Activated gamma-delta T cell (primary cell): Measurements from ENCODE around the gene EPHX1.
A peak's percentile ranks its signal among the peaks of the same experiment; 100 is the strongest.
"Not testable (repeated sequence)": the region's sequence is repeated elsewhere in the genome, so short reads cannot be mapped to it uniquely, and the experiment has no call there.

Experiments used
- DNase-seq: peaks from one replicate; lab custom pipeline; 2025; lab: John Stamatoyannopoulos, UW
- total RNA-seq, 2 donors: gene quantifications; one replicate each; lab custom pipeline; 2026; lab: John Stamatoyannopoulos, UW

EPHX1 gene
- total RNA-seq: 0.61 to 0.65 reads per million in 2 donors

- peak; percentile 37 for DNase-seq
Measured at GRCh38 chr1:225809842-225810578, at the start of gene EPHX1. EPHX1 (plus strand) TSS chr1:225810124; CDS start chr1:225828730, 18,606 bp downstream.

- no peak for DNase-seq
Measured at GRCh38 chr1:225760531-225760930, 49.4 kb upstream of the EPHX1 start.

GRCh38 chr1:225761395-225761794 lies 48.5 kb upstream of the EPHX1 start:
- DNase-seq: not testable (repeated sequence)

GRCh38 chr1:225762002-225762441 lies 47.9 kb upstream of the EPHX1 start:
- no peak for DNase-seq

GRCh38 chr1:225762444-225762843 lies 47.5 kb upstream of the EPHX1 start:
- DNase-seq: no peak

GRCh38 chr1:225763716-225764548 lies 46.0 kb upstream of the EPHX1 start:
- no peak for DNase-seq

GRCh38 chr1:225765982-225766674 lies 43.8 kb upstream of the EPHX1 start:
- DNase-seq: no peak

GRCh38 chr1:225766967-225767633 lies 42.8 kb upstream of the EPHX1 start:
- no peak for DNase-seq

DNA sequence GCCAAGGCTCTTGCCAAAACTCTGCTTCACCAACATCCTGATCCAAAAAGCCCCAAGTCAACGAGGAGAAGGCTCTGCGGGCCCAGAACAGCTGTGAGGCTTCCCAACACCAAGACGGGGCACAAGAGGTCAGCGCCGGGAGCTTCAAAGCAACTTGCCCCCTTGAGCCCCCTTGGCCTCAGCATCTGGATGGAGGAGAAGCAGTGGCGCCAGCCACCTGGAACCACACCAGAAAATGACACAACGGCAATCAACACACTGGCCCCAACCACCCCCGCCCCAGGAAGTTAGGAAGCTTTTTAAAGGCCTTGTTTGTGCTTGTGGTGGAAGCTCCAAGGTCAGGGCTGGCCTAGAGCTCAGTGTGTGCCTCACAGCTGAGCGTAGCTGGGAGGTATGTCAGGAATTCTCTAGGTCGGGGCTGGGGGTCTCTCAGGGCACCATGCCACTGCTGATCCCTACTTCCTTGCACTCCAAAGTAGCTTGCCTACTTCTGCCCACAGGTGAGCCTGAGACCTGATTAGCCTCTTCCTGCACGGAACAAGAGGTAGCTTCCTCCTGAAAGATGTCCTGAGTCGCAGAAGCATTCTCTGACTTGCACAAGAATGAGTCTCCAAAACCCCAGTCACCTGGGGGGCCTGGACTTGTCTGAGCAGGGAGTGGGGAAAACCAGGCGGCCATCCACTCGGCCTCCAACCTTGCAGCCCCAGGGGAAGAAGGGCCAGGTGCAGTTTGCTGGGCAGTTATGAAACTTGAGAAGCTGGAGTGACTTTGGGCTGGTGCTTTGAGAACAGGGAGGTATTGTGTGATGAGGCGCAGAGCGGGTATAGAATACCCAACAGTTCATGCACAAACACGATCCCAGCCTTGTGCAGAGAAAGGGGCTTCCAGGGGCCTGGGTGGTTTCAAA lies 42.0 kb upstream of the EPHX1 start:
- no peak for DNase-seq

DNA sequence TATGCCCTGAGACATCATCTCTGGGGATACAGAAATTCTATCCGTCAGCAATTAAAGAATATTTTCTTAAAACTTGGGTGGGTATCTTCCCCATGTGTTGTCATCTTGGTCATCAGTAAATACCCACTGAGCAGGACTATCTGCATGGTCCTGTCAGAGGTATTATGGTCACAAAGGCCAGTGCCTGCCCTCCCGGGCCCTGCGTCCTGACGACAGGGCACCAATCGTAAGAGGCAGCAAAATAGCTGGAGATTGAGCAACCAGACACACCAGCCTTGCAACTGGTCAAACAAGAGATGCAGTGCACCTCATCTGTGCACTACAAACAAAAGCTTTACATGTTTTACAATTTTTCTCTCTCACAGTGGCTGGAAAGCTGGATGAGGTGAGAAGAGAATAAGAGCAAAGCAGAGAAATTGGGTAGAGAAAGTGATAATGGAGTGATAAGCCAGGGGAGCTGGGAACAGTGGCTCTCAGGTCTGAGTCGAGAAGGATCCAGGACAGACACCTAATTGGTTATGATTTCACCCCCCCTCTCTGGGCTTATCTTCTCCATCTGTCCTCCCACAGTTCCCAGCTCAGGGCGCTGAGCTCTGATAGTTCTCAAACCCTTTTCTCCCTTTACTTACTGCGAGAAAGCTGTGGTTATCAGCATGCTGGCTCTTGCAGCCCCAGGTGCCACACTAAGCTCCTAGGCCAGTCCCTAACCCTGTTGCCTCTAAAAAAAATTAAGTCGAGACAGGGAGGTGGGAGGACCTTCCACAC lies 41.1 kb upstream of the EPHX1 start:
- no peak for DNase-seq

GRCh38 chr1:225769687-225770086 lies 40.2 kb upstream of the EPHX1 start:
- DNase-seq: no peak

GRCh38 chr1:225770561-225771248 lies 39.2 kb upstream of the EPHX1 start:
- DNase-seq: no peak

GRCh38 chr1:225771661-225772322 lies 38.1 kb upstream of the EPHX1 start:
- DNase-seq: no peak

DNA sequence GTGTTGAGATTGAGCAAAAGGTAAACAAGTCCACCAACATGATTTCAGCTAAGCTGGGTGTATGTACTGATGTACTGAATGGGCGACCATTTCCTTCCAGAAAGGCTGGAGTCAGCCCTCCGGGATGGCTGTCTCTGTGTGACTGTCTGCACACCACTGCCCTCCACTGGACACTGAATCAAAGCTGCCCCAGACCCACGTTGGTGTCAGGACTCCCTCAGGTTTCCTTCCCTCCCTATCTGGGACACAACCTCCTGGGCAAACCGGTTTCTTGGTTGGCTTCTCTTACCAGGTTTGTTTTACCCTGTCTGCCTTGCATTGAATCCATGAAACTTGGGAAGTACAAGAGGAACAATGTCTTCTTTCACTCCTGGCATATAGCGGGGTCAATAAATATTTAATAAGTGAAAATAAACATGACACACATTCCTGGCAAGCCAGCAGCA lies 37.6 kb upstream of the EPHX1 start:
- DNase-seq: no peak

DNA sequence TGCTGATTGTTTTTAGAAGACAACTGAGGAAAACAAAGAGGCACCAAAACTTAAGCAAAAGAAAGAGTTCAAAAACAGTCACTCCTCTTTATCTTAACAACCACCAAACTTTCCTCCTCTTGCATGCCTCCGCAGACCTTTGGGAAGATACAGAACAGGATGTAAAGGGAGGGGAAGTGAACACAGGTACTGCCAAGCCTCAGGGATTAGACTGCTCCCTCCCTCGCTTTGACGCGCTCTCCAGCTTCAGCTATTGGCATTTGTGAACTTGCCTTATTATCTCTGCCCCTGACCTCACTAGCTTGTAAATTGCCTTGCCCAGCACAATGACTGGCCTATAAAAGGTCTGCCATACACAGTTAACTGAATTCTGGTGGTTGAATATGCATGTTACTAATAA lies 37.1 kb upstream of the EPHX1 start:
- no peak for DNase-seq

GRCh38 chr1:225774281-225775147 lies 35.4 kb upstream of the EPHX1 start:
- DNase-seq: no peak

DNA sequence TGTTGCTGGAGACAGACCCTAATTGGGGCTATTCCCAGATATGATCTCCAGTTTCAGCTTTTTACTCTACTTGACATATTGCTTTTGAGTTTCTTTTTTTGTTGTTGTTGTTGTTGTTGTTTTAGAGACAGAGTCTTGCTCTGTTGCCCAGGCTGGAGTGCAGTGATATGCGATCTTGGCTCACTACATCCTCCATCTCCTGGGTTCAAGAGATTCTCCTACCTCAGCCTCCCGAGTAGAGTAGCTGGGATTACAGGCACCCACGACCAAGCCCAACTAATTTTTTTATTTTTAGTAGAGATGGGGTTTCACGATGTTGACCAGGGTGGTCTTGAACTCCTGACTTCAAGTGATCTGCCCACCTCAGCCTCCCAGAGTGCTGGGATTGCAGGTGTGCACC lies 33.6 kb upstream of the EPHX1 start:
- DNase-seq: no peak

GRCh38 chr1:225777058-225777582 lies 32.8 kb upstream of the EPHX1 start:
- no peak for DNase-seq
